Endodermal cell (in vitro differentiated cells): ENCODE measurements around the gene FMC1. TPM values are rescaled to one million over a fixed set of nuclear protein-coding genes. Genes with fewer than 3 reads are reported as not detected.

Source experiments
- DNase-seq: peaks from one replicate; pipeline ENCODE4 v3.0.0-alpha.2; 2017
- H3K27ac ChIP-seq: 2 replicates; pipeline ENCODE4 v1.5.1; 2013; ENCODE audit warnings: mild to moderate bottlenecking, low read depth, low read length, moderate library complexity
- H3K27me3 ChIP-seq: 2 replicates; pipeline ENCODE4 v1.6.1; 2013; ENCODE audit warnings: mild to moderate bottlenecking, low read length, moderate library complexity; ENCODE audit not compliant: insufficient read depth, control insufficient read depth, poor library complexity, severe bottlenecking
- H3K36me3 ChIP-seq: 2 replicates; pipeline ENCODE4 v1.7.0; 2013; ENCODE audit warnings: mild to moderate bottlenecking, low read length, moderate library complexity; ENCODE audit not compliant: control insufficient read depth, insufficient read depth
- H3K4me1 ChIP-seq: one replicate; pipeline ENCODE4 v1.7.0; 2013; ENCODE audit warnings: low read length; ENCODE audit not compliant: control insufficient read depth, insufficient read depth
- H3K4me3 ChIP-seq: 2 replicates; pipeline ENCODE4 v1.5.1; 2013; ENCODE audit warnings: mild to moderate bottlenecking, low read length, moderate library complexity
- H3K9ac ChIP-seq: 2 replicates; pipeline ENCODE4 v1.6.1; 2013; ENCODE audit warnings: mild to moderate bottlenecking, low read length, moderate library complexity; ENCODE audit not compliant: poor library complexity, severe bottlenecking; ENCODE audit errors: extremely low read depth
- H3K9me3 ChIP-seq: 2 replicates; pipeline ENCODE4 v1.6.1; 2013; ENCODE audit warnings: mild to moderate bottlenecking, low read length, moderate library complexity; ENCODE audit not compliant: control insufficient read depth
- H3K27ac Mint-ChIP-seq: 2 replicates; pipeline ENCODE4 v1.8.0; 2020; ENCODE audit warnings: mixed read lengths
- H3K27me3 Mint-ChIP-seq: 2 replicates; pipeline ENCODE4 v1.8.0; 2021; ENCODE audit warnings: mild to moderate bottlenecking, mixed read lengths; ENCODE audit not compliant: insufficient read depth
- H3K36me3 Mint-ChIP-seq: 2 replicates; pipeline ENCODE4 v1.8.0; 2020; ENCODE audit warnings: low read depth, mixed read lengths
- H3K4me1 Mint-ChIP-seq: 2 replicates; pipeline ENCODE4 v1.8.0; 2020; ENCODE audit warnings: mixed read lengths
- H3K4me3 Mint-ChIP-seq: 2 replicates; pipeline ENCODE4 v1.8.0; 2020; ENCODE audit warnings: mild to moderate bottlenecking, moderate library complexity, mixed read lengths
- H3K9me3 Mint-ChIP-seq: 2 replicates; pipeline ENCODE4 v1.8.0; 2020; ENCODE audit warnings: mild to moderate bottlenecking, mixed read lengths
- WGBS, 2 experiments: methylation state at CpG; one replicate each; pipeline versions ENCODE4 v1.1.5 to v1.1.7; 2013; ENCODE audit warnings: missing lambda C conversion rate in 2 of 2, mixed read lengths in 1 of 2; ENCODE audit not compliant: insufficient coverage in 1 of 2, insufficient read length in 1 of 2; 5-methylcytosine and 5-hydroxymethylcytosine counted together
- total RNA-seq, 2 donors: library from RNA; stranded (reverse); fragmentation: NEBNext Ultra II Directional in 1 of 2; extraction: Animal tissue kit (Norgen Biotek cat#: 25700) in 1 of 2; gene quantifications; 2 replicates in 1 of 2; 3 replicates in 1 of 2; pipeline ENCODE4 v1.2.1, GENCODE V29; 2021
- TF ChIP-seq, protein P1 (sequence below): fragments of 200-600 bp; sonication (generic); conservative IDR thresholded peaks from 2 replicates; pipeline ENCODE4 v1.5.0; 2021; ENCODE audit warnings: antibody characterized with exemption, mild to moderate bottlenecking

The FMC1 gene
- total RNA-seq, 2 donors from 2014 or later: 10.8 to 17.1 TPM

DNA sequence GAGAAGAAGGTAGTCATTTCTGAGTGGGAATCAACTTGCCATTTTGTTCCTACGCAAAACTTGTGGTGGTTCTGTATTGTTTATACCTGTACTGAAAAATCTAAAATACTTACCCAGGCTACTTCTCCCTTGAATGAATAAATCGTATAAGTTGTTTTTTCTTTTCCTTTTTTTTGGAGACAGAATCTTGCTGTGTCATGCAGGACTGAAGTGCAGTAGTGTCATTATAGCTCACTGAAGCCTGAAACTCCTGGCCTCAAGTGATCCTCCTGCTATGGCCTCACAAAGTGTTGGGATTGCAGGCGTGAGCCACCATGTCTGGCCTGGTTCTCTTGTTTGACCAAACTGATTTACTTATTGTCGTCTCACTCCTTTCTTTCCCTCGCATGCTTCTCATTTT lies 46.5 kb downstream of the FMC1 start:
- no peak overlapping the region for H3K27ac ChIP-seq
- Mint-ChIP-seq H3K27me3 (no peaks in the 10 kb centered on the region), H3K9me3 (no peaks in the 10 kb centered on the region), H3K4me3 (no peak overlapping the region), H3K36me3 (peaks cover 60% of the 10 kb centered on the region), H3K27ac (peak overlapping the region; percentile 65), H3K4me1 (no peaks in the 10 kb centered on the region)
- TF ChIP-seq, protein P1, sequence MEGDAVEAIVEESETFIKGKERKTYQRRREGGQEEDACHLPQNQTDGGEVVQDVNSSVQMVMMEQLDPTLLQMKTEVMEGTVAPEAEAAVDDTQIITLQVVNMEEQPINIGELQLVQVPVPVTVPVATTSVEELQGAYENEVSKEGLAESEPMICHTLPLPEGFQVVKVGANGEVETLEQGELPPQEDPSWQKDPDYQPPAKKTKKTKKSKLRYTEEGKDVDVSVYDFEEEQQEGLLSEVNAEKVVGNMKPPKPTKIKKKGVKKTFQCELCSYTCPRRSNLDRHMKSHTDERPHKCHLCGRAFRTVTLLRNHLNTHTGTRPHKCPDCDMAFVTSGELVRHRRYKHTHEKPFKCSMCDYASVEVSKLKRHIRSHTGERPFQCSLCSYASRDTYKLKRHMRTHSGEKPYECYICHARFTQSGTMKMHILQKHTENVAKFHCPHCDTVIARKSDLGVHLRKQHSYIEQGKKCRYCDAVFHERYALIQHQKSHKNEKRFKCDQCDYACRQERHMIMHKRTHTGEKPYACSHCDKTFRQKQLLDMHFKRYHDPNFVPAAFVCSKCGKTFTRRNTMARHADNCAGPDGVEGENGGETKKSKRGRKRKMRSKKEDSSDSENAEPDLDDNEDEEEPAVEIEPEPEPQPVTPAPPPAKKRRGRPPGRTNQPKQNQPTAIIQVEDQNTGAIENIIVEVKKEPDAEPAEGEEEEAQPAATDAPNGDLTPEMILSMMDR: no peak
- peaks cover 87% of the 10 kb centered on the region for H3K36me3 ChIP-seq
- 96 to 100% methylated on average over 3 to 5 of the region's 5 CpGs for WGBS, 2 experiments
- H3K9ac ChIP-seq: no peak overlapping the region
- no peaks in the 10 kb centered on the region for H3K27me3 ChIP-seq
- DNase-seq: no peak
- H3K4me1 ChIP-seq: no peaks in the 10 kb centered on the region
- H3K4me3 ChIP-seq: no peak overlapping the region
- H3K9me3 ChIP-seq: no peaks in the 10 kb centered on the region

DNA sequence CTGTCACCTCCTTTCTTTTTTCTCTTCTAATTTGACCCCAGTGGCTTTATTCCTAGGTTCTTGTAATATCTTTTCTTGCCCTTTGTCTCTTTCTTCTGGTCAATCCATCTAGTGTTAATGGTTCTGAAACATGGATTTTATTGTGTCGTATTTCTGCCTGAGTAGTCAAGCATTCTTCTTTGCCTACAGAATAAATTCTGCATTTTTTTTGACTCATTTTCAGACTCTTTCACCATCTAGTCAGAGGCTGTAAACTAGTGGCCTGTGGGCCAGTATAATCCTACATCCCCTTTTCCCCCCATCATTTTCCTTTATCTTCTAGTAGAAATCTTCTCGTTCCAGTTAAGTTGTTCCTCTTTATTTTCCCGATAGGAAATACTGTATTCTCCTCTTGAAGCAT lies 48.0 kb downstream of the FMC1 start:
- Mint-ChIP-seq H3K9me3 (no peaks in the 10 kb centered on the region), H3K36me3 (peaks cover 55% of the 10 kb centered on the region), H3K27me3 (no peaks in the 10 kb centered on the region), H3K27ac (no peak overlapping the region), H3K4me3 (no peak overlapping the region), H3K4me1 (no peaks in the 10 kb centered on the region)
- 95 to 100% methylated on average over 1 to 3 of the region's 3 CpGs for WGBS, 2 experiments
- TF ChIP-seq, protein P1: no peak
- DNase-seq: no peak
- Histone ChIP-seq H3K36me3 (peaks cover 88% of the 10 kb centered on the region), H3K9me3 (no peaks in the 10 kb centered on the region), H3K9ac (no peak overlapping the region), H3K4me3 (no peak overlapping the region), H3K27me3 (no peaks in the 10 kb centered on the region), H3K4me1 (no peaks in the 10 kb centered on the region), H3K27ac (no peak overlapping the region)

DNA sequence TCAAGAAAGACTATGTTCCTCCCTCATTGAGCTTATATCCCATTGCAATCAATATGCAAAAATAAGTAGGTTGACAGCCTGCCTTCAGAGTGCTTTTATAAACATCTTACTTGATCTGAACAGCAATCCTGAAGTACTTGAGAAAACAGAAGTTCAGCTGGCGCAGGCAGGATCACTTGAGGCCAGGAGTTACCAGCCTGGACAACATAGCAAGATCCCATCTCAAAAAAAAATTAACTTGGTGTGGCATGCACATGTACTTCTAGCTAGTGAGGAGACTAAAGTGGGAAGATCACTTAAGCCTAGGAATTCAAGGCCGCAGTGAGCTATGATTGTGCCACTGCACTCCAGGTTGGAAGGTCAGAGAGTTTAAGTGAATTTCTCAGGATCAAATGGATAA lies 48.6 kb downstream of the FMC1 start:
- Mint-ChIP-seq H3K27ac (no peak overlapping the region), H3K4me1 (no peaks in the 10 kb centered on the region), H3K27me3 (no peaks in the 10 kb centered on the region), H3K36me3 (peaks cover 54% of the 10 kb centered on the region), H3K4me3 (no peak overlapping the region), H3K9me3 (no peaks in the 10 kb centered on the region)
- no peaks in the 10 kb centered on the region for H3K27me3 ChIP-seq
- DNase-seq: no peak
- WGBS, 2 experiments: 90 to 93% methylated on average over 1 to 2 of the region's 2 CpGs
- no peaks in the 10 kb centered on the region for H3K9me3 ChIP-seq
- peaks cover 88% of the 10 kb centered on the region for H3K36me3 ChIP-seq
- no peak overlapping the region for H3K4me3 ChIP-seq
- H3K4me1 ChIP-seq: no peaks in the 10 kb centered on the region
- no peak overlapping the region for H3K9ac ChIP-seq
- no peak overlapping the region for H3K27ac ChIP-seq
- TF ChIP-seq, protein P1: no peak
